Measurements from ENCODE around the gene ARSK. TPM values are rescaled to one million over a fixed set of nuclear protein-coding genes. Genes with fewer than 3 reads are reported as not detected.
"Not testable (repeated sequence)": the region's sequence is repeated elsewhere in the genome, so short reads cannot be mapped to it uniquely, and the experiment has no call there.

Gene ARSK
- total and polyA plus RNA-seq, 12 donors = 2.3 to 15.3 (median 7.7) TPM

DNA sequence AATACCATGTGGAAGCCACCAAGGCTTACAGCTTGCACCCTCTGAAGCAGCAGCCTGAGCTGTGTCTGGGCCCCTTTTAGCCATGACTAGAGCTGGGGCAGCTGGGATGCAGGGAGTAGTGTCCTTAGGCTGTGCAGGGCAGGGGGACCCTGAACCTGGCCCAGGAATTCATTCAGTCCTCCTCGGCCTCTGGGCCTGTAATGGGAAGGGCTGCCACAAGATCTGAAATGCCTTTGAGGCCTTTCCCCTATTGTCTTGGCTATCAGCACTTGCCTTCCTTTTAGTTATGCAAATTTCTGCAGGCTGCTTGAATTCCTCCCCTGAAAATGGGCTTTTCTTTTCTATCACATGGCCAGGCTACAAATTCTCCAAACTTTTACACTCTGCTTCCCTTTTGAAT, 74.0 kb downstream of the ARSK start:
- H3K27ac ChIP-seq = peak overlapping the region in 1 of 5 donors; percentile 51
- no peaks in the 10 kb centered on the region for H3K27me3 ChIP-seq
- no peak overlapping the region for H3K4me3 ChIP-seq
- DNase-seq = no peak
- WGBS, 4 donors = 56 to 92% (median 67%) methylated on average over 1 of the region's 1 CpG
- H3K9me3 ChIP-seq (replicated peaks in 1 of 3) = no peaks in the 10 kb centered on the region
- TF ChIP-seq POLR2A (IDR thresholded peaks at IDR 0.05) = no peak
- intact Hi-C loops (cut with DNase I) = loop anchor here in 1 of 2 donors (10.0 kb wide), 1 partner anchor 706 kb away; no protein-coding TSS in a partner anchor
- H3K36me3 ChIP-seq (replicated peaks in 1 of 2) = no peaks in the 10 kb centered on the region
- peaks cover 3 to 5% of the 10 kb centered on the region in 2 donors for H3K4me1 ChIP-seq (replicated peaks in 1 of 2)

DNA sequence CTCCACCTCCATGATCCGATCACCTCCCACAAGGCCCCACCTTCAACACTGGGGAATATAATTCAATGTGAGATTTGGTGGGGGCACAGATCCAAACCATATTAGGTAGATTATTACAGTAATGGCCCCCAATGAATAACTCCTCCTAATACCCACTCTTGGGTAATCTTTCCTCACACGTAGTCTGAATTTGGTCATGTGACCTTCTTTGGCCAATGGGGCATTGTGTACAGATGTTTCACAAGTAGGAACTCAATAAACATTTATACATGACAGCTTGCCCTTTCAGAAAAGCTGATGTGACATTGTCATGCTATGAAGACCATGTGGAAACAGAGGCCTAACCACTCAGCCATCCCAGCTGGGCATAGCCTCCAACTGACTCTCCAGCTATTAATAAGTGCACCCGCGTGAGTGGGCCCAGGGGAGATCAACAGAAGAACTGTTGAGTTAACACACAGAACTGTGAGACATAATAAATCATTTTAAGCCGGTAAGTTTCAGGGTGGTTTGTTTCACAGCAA, 75.6 kb downstream of the ARSK start:
- no peaks in the 10 kb centered on the region for H3K9me3 ChIP-seq (replicated peaks in 1 of 3)
- no peak overlapping the region for H3K27ac ChIP-seq
- no peak overlapping the region for H3K4me3 ChIP-seq
- peaks cover 3 to 5% of the 10 kb centered on the region in 2 donors for H3K4me1 ChIP-seq (replicated peaks in 1 of 2)
- H3K36me3 ChIP-seq (replicated peaks in 1 of 2) = no peaks in the 10 kb centered on the region
- intact Hi-C loops (cut with DNase I) = no loop called here
- no peak for TF ChIP-seq POLR2A (IDR thresholded peaks at IDR 0.05)
- TF ChIP-seq, protein P1, sequence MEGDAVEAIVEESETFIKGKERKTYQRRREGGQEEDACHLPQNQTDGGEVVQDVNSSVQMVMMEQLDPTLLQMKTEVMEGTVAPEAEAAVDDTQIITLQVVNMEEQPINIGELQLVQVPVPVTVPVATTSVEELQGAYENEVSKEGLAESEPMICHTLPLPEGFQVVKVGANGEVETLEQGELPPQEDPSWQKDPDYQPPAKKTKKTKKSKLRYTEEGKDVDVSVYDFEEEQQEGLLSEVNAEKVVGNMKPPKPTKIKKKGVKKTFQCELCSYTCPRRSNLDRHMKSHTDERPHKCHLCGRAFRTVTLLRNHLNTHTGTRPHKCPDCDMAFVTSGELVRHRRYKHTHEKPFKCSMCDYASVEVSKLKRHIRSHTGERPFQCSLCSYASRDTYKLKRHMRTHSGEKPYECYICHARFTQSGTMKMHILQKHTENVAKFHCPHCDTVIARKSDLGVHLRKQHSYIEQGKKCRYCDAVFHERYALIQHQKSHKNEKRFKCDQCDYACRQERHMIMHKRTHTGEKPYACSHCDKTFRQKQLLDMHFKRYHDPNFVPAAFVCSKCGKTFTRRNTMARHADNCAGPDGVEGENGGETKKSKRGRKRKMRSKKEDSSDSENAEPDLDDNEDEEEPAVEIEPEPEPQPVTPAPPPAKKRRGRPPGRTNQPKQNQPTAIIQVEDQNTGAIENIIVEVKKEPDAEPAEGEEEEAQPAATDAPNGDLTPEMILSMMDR (IDR thresholded peaks at IDR 0.05) = no peak
- DNase-seq = no peak
- 91 to 97% (median 91%) methylated on average over 5 of the region's 5 CpGs for WGBS, 4 donors
- no peaks in the 10 kb centered on the region for H3K27me3 ChIP-seq

DNA sequence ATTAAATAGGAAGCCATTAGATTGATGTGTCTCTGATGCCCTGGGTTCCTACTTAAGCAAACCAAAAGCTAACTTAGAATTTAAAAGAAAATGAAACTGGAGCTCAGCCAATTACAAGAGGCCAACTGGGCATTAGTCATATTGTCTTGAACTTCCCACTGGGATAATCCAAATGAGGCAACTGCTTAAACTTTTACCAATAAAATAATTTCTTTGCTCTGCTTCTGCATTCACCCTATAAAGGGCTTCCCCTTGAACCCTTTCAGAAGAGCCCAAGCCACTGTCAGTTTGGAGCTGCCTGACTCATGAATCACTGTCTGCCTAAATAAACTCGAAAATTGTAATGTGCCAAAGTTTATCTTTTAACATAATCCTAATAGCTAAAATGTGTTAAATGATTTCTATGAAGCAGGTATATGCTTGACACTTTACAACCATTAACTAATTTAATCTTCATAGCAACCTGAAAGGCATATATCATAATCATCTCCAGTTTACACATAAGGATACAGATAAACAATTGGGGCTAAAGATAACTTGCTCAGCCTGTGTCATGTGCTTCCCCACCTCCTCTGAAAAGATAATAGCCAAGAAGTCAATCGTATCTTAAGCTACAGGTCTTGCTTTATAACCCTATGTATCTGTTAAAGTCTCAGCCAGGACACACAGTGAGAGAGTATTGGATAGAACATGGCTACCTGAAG, 76.5 kb downstream of the ARSK start:
- no peaks in the 10 kb centered on the region for H3K36me3 ChIP-seq (replicated peaks in 1 of 2)
- no peaks in the 10 kb centered on the region for H3K27me3 ChIP-seq
- 41 to 49% (median 47%) methylated on average over 2 of the region's 2 CpGs for WGBS, 4 donors
- H3K27ac ChIP-seq = no peak overlapping the region
- no peak overlapping the region for H3K4me3 ChIP-seq
- intact Hi-C loops (cut with DNase I) = no loop called here
- no peaks in the 10 kb centered on the region for H3K9me3 ChIP-seq (replicated peaks in 1 of 3)
- DNase-seq = peak in 2 of 7 donors; percentile 21 to 22
- H3K4me1 ChIP-seq (replicated peaks in 1 of 2) = peaks cover 3 to 5% of the 10 kb centered on the region in 2 donors
- TF ChIP-seq, protein P1 (IDR thresholded peaks at IDR 0.05) = no peak

DNA sequence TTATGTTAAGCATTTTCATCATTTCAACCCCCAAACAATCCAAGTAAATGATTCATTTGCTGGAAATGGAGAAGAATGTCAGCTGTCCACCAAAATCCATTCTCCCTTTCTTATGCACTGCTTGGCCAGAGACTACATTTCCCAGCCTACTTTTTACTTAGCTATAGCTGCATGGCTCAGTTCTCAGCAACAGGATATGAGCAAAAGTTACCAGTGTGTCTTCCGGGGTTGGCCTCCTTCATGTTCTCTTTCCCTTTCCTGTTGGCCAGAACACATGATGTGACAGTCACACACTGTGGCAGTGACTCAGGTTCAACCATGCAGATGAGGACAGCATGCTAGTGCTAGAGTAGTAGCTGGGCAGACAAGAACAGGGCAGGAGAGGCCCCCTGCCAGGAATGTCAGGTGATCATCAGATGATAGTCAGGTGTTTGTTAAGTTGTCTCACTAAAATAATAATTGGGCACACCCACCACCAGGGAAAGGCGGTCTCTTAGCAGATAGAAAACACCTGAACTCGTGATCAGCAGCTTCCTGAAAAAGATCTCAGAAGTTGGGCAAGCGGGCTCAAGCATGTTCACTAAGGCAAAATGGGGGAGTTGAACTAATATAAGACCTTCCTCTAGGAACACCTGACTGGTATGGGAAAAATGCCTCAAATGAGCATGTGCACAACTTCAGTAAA, 77.2 kb downstream of the ARSK start:
- Histone ChIP-seq H3K36me3 (replicated peaks in 1 of 2) (no peaks in the 10 kb centered on the region), H3K4me3 (no peak overlapping the region), H3K27ac (no peak overlapping the region), H3K4me1 (replicated peaks in 1 of 2) (peaks cover 3 to 5% of the 10 kb centered on the region in 2 donors), H3K27me3 (no peaks in the 10 kb centered on the region), H3K9me3 (replicated peaks in 1 of 3) (no peaks in the 10 kb centered on the region)
- no peak for TF ChIP-seq POLR2A (IDR thresholded peaks at IDR 0.05)
- TF ChIP-seq, protein P1 (IDR thresholded peaks at IDR 0.05) = no peak
- intact Hi-C loops (cut with DNase I) = no loop called here
- WGBS, 4 donors = 82 to 89% (median 85%) methylated on average over 4 of the region's 4 CpGs
- DNase-seq = peak in 2 of 7 donors; percentile 22 to 41

DNA sequence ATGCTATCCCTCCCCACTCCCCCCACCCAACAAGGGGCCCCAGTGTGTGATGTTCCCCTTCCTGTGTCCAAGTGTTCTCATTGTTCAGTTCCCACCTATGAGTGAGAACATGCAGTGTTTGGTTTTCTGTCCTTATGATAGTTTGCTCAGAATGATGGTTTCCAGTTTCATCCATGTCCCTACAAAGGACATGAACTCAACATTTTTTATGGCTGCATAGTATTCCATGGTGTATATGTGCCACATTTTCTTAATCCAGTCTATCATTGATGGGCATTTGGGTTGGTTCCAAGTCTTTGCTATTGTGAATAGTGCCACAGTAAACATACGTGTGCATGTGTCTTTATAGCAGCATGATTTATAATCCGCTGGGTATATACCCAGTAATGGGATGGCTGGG, 78.0 kb downstream of the ARSK start:
- intact Hi-C loops (cut with DNase I) = not testable (repeated sequence)

More for the DNA sequence above, 78.0 kb downstream of the ARSK start:
- not testable (repeated sequence) for H3K9me3 ChIP-seq (replicated peaks in 1 of 3); H3K27me3 ChIP-seq; H3K36me3 ChIP-seq (replicated peaks in 1 of 2); H3K27ac ChIP-seq; DNase-seq; H3K4me1 ChIP-seq (replicated peaks in 1 of 2); H3K4me3 ChIP-seq
- WGBS, 4 donors = 88 to 97% (median 92%) methylated on average over 2 of the region's 2 CpGs
